Left ventricle myocardium inferior (tissue), 1 donor: ENCODE results near the gene FAF1. TPM values are rescaled to one million over a fixed set of nuclear protein-coding genes. Genes with fewer than 3 reads are reported as not detected.

Experiments
- DNase-seq: peaks from one replicate; pipeline ENCODE4 v3.0.0-alpha.2; 2020
- H3K27ac ChIP-seq: fragments of 200-600 bp; replicated peaks from 2 replicates; pipeline ENCODE4 v1.8.0; 2021
- H3K27me3 ChIP-seq: fragments of 200-600 bp; 2 replicates; pipeline ENCODE4 v1.8.0; 2021; ENCODE audit warnings: low read depth
- H3K36me3 ChIP-seq: fragments of 200-600 bp; 2 replicates; pipeline ENCODE4 v1.8.0; 2021
- H3K4me1 ChIP-seq: fragments of 200-600 bp; 2 replicates; pipeline ENCODE4 v1.8.0; 2021
- H3K4me3 ChIP-seq: fragments of 200-600 bp; 2 replicates; pipeline ENCODE4 v1.8.0; 2021; ENCODE audit warnings: mild to moderate bottlenecking, moderate library complexity
- H3K9me3 ChIP-seq: fragments of 200-600 bp; replicated peaks from 2 replicates; pipeline ENCODE4 v1.8.0; 2021
- intact Hi-C: fragments of 100-400 bp; cut with micrococcal nuclease; formaldehyde crosslinking; loops from one replicate; pipeline ENCODE4 v1.11.0; 2022
- total RNA-seq: library from RNA; stranded (reverse); fragmentation: NEBNext Ultra II Directional; extraction: Animal tissue kit (Norgen Biotek cat#: 25700); gene quantifications from one replicate; pipeline ENCODE4 v1.2.1, GENCODE V29; 2021
- TF ChIP-seq, protein P1 (sequence below): fragments of 200-600 bp; IDR thresholded peaks from 2 replicates; pipeline ENCODE4 v1.8.0; 2021; ENCODE audit warnings: antibody characterized with exemption, mild to moderate bottlenecking, borderline replicate concordance
- donor health status: DM: no; HTN: yes; CAD: no; lungs with severe emphysema.

FAF1 gene
- total RNA-seq, 1 donor from 2014 or later = 80.0 TPM

DNA sequence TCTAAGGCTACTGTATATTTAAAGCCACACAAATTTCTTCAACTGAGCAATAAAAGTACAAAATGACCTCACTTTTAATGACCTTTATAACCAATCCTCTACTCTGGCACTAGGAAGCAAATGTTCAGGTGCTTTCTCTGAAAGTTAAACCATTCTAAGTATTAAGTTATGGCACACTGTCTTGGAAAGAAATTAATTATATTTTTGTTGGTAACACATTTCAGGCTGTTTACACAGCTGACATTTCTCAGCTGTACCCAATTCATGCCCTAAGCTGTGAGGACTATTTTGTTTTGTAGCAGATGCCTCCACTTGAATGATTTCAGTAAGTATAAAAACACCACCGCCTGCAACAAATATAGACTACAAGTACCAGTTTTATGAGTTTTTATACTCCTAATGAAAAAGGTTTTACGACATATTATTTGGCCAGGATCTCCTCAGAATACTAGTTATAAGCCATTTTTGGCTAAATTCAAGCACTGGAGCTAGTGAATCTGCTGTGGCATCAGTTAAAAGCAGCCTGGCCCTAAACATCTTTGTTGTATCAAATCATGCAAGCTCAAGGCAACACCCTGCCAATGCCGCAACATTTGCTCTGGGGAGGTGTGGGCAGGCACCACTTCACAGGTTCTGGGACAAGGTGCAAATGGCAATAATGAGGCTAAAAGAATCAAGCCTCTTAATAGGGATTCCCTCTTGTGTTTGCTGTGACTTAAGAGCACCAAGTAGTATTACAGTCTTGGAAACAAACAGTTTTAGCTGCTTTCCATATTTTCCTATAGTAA lies 308.4 kb downstream of the FAF1 start:
- no peak for DNase-seq
- no peak overlapping the region for H3K4me3 ChIP-seq
- no peaks in the 10 kb centered on the region for H3K9me3 ChIP-seq
- TF ChIP-seq, protein P1, sequence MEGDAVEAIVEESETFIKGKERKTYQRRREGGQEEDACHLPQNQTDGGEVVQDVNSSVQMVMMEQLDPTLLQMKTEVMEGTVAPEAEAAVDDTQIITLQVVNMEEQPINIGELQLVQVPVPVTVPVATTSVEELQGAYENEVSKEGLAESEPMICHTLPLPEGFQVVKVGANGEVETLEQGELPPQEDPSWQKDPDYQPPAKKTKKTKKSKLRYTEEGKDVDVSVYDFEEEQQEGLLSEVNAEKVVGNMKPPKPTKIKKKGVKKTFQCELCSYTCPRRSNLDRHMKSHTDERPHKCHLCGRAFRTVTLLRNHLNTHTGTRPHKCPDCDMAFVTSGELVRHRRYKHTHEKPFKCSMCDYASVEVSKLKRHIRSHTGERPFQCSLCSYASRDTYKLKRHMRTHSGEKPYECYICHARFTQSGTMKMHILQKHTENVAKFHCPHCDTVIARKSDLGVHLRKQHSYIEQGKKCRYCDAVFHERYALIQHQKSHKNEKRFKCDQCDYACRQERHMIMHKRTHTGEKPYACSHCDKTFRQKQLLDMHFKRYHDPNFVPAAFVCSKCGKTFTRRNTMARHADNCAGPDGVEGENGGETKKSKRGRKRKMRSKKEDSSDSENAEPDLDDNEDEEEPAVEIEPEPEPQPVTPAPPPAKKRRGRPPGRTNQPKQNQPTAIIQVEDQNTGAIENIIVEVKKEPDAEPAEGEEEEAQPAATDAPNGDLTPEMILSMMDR = no peak
- no peaks in the 10 kb centered on the region for H3K27me3 ChIP-seq
- intact Hi-C loops = no loop called here
- peaks cover 12% of the 10 kb centered on the region for H3K36me3 ChIP-seq
- H3K4me1 ChIP-seq = no peaks in the 10 kb centered on the region
- no peak overlapping the region for H3K27ac ChIP-seq

DNA sequence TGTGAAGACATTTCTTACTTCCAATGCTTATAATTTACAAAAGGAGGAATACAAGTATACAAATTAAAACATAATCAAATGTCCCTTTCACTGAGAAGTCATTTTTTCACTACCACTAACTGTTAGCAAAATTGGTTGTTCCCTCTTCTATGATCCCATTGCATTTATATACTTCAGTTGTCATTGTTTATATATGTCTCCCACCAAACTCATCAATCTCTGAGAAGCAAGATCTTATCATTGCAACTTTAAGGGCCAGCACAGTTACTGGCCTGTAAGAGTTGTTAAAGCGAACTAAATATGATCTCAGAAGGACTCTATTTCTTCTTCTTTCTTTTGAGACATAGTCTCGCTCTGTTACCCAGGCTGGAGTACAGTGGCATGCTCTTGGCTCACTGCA lies 313.5 kb downstream of the FAF1 start:
- Histone ChIP-seq H3K27me3 (no peaks in the 10 kb centered on the region), H3K36me3 (no peaks in the 10 kb centered on the region), H3K4me3 (no peak overlapping the region), H3K9me3 (no peaks in the 10 kb centered on the region), H3K27ac (no peak overlapping the region), H3K4me1 (no peaks in the 10 kb centered on the region)
- no peak for DNase-seq
- intact Hi-C loops = no loop called here
- TF ChIP-seq, protein P1 = no peak

DNA sequence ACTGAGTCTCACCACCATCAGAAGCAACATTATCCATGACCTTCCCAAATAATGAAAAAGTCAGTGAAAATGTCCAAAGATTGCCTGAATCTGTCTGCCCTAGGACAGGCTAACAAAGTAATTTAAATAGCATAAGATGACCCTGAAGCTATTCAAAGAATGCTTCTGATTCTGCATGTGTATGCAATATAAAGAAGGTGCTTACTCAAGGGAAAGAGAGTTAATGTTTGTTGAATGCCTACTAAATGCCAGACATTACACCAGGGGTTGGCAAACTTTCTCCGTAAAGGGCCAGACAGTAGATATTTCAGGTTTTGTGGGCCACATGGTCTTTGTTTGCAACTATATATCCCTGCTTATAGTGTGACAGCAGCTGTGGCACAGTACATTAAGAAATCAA lies 314.9 kb downstream of the FAF1 start:
- Histone ChIP-seq H3K36me3 (no peaks in the 10 kb centered on the region), H3K27ac (no peak overlapping the region), H3K27me3 (no peaks in the 10 kb centered on the region), H3K9me3 (no peaks in the 10 kb centered on the region), H3K4me3 (no peak overlapping the region), H3K4me1 (no peaks in the 10 kb centered on the region)
- intact Hi-C loops = no loop called here
- DNase-seq = no peak
- TF ChIP-seq, protein P1 = no peak

DNA sequence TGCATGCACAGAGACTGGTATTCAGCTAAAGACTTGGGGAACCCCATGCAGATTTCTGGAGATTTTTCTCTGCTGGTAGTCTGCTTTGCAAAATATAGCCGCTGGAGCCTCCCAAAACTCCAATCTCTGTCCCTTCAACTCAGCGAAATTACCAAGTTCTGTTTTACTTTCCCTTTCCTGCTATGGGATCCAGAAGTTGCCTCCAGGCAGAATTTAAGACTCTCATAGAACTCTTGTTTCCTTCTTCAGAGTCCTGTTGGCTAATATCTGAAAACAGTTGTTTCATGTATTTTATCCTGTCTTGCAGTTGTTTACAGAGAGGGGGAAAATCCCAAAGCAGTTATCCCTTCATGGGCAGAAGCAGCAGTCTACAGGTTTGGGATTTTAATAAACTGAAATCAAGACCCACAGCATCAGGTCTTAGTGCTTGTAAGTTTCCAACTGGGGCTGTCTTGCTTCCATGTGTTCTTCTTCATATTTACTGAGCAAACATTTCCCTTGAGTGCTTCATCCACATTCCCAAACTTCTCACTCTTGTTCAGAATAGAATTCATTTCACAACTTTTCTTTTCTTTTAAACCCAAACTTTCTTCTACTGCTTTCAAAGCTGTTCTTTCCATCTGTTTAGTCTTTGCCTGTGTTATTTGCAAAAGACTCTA lies 315.5 kb downstream of the FAF1 start:
- no peak for DNase-seq
- TF ChIP-seq, protein P1 = no peak
- Histone ChIP-seq H3K27ac (no peak overlapping the region), H3K36me3 (no peaks in the 10 kb centered on the region), H3K9me3 (no peaks in the 10 kb centered on the region), H3K4me1 (no peaks in the 10 kb centered on the region), H3K4me3 (no peak overlapping the region), H3K27me3 (no peaks in the 10 kb centered on the region)
- intact Hi-C loops = no loop called here

DNA sequence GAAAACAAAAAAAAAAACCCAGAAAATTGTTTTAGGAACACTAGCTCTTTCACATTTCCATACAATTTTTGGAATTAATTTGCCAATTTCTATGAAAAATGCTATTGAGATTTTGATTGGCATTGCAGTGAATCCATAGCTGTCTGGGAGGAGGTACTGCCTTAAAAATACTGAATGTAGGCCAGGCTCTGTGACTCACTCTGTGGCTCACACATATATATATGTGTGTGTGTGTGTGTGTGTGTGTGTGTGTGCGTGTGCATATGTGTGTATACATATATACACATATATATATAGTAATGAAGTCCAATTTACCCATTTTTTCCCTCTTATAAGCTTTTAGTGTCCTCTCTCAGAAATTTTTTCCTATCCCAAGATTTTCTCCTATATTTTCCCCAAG lies 322.6 kb downstream of the FAF1 start:
- no peak overlapping the region for H3K27ac ChIP-seq
- H3K27me3 ChIP-seq = no peaks in the 10 kb centered on the region
- no peaks in the 10 kb centered on the region for H3K9me3 ChIP-seq
- no peak for DNase-seq
- TF ChIP-seq, protein P1 = no peak
- intact Hi-C loops = no loop called here
- peaks cover 28% of the 10 kb centered on the region for H3K4me1 ChIP-seq
- H3K4me3 ChIP-seq = no peak overlapping the region
- H3K36me3 ChIP-seq = no peaks in the 10 kb centered on the region
